Activated CD8-positive, alpha-beta T cell treated with anti-CD3 and anti-CD28 coated beads for 36 hours (primary cell): ENCODE results near the gene PNMA1. TPM values are rescaled to one million over a fixed set of nuclear protein-coding genes. Genes with fewer than 3 reads are reported as not detected.
A peak's percentile ranks its signal among the peaks of the same experiment; 100 is the strongest.

Source experiments
- ATAC-seq: fragments of 200-7000 bp; cut with Tn5 transposase; one replicate; pipeline ENCODE4 v1.10.0; 2021; ENCODE audit warnings: mild to moderate bottlenecking, moderate library complexity
- CTCF ChIA-PET: fragments of 350-600 bp; sonication (Branson Sonifier 250); formaldehyde crosslinking; loops from one replicate; lab custom pipeline; 2021; ENCODE audit warnings: antibody characterized with exemption; lab: Charles Lee
- POLR2A ChIA-PET: fragments of 350-600 bp; sonication (Branson Sonifier 250); formaldehyde crosslinking; loops from one replicate; lab custom pipeline; 2021; ENCODE audit warnings: antibody characterized with exemption; lab: Charles Lee
- DNase-seq: peaks from one replicate; pipeline ENCODE4 v3.0.0-alpha.2; 2020
- H3K27ac Mint-ChIP-seq: one replicate; pipeline ENCODE4 v1.8.0; 2021; ENCODE audit warnings: mild to moderate bottlenecking, mixed read lengths
- H3K27me3 Mint-ChIP-seq: one replicate; pipeline ENCODE4 v1.8.0; 2021; ENCODE audit warnings: mixed read lengths
- H3K36me3 Mint-ChIP-seq: one replicate; pipeline ENCODE4 v1.8.0; 2021; ENCODE audit warnings: low read depth, mixed read lengths
- H3K4me1 Mint-ChIP-seq: one replicate; pipeline ENCODE4 v1.8.0; 2021; ENCODE audit warnings: low read depth, mixed read lengths
- H3K4me3 Mint-ChIP-seq: one replicate; pipeline ENCODE4 v1.8.0; 2021; ENCODE audit warnings: mild to moderate bottlenecking, moderate library complexity, mixed read lengths
- H3K9me3 Mint-ChIP-seq: one replicate; pipeline ENCODE4 v1.8.0; 2021; ENCODE audit warnings: mixed read lengths
- intact Hi-C: fragments of 100-400 bp; cut with micrococcal nuclease; formaldehyde crosslinking; loops from one replicate; pipeline ENCODE4 v1.10.0; 2022
- total RNA-seq, 2 experiments: library from RNA; stranded (reverse); gene quantifications; one replicate each; pipeline ENCODE4 v1.2.3, GENCODE V29; 2021
- TF ChIP-seq, protein P1 (sequence below): fragments of 200-600 bp; IDR thresholded peaks from one replicate; pipeline ENCODE4 v1.8.0; 2022; ENCODE audit warnings: antibody characterized with exemption, mild to moderate bottlenecking

The PNMA1 gene
- total RNA-seq, 2 experiments from 2014 or later, result 22.9 to 24.1 TPM

- CTCF ChIA-PET, result interaction anchor here (1.1 to 13.2 kb wide), 8 partner anchors 9 to 65 kb away, joined by 3 to 143 read pairs (median 14); no protein-coding TSS in a partner anchor
- Mint-ChIP-seq H3K9me3 (no peaks in the 10 kb centered on the region), H3K4me3 (peak overlapping the region; percentile 87), H3K4me1 (peaks cover 72% of the 10 kb centered on the region), H3K27me3 (no peaks in the 10 kb centered on the region), H3K36me3 (peaks cover 37% of the 10 kb centered on the region), H3K27ac (peak overlapping the region; percentile 96)
- TF ChIP-seq, protein P1, sequence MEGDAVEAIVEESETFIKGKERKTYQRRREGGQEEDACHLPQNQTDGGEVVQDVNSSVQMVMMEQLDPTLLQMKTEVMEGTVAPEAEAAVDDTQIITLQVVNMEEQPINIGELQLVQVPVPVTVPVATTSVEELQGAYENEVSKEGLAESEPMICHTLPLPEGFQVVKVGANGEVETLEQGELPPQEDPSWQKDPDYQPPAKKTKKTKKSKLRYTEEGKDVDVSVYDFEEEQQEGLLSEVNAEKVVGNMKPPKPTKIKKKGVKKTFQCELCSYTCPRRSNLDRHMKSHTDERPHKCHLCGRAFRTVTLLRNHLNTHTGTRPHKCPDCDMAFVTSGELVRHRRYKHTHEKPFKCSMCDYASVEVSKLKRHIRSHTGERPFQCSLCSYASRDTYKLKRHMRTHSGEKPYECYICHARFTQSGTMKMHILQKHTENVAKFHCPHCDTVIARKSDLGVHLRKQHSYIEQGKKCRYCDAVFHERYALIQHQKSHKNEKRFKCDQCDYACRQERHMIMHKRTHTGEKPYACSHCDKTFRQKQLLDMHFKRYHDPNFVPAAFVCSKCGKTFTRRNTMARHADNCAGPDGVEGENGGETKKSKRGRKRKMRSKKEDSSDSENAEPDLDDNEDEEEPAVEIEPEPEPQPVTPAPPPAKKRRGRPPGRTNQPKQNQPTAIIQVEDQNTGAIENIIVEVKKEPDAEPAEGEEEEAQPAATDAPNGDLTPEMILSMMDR, result no peak
- intact Hi-C loops, result loop anchor here (2.0 kb wide), 1 partner anchor 24 kb away; no protein-coding TSS in a partner anchor
- ATAC-seq (peak; percentile 2), DNase-seq (no peak)
- POLR2A ChIA-PET, result interaction anchor here (0.6 to 14.8 kb wide), 9 partner anchors 10 to 269 kb away, joined by 3 to 512 read pairs (median 4); no protein-coding TSS in a partner anchor
These were observed 46.7 kb upstream of the PNMA1 start for GRCh38 chr14:73760598-73761586.

DNA sequence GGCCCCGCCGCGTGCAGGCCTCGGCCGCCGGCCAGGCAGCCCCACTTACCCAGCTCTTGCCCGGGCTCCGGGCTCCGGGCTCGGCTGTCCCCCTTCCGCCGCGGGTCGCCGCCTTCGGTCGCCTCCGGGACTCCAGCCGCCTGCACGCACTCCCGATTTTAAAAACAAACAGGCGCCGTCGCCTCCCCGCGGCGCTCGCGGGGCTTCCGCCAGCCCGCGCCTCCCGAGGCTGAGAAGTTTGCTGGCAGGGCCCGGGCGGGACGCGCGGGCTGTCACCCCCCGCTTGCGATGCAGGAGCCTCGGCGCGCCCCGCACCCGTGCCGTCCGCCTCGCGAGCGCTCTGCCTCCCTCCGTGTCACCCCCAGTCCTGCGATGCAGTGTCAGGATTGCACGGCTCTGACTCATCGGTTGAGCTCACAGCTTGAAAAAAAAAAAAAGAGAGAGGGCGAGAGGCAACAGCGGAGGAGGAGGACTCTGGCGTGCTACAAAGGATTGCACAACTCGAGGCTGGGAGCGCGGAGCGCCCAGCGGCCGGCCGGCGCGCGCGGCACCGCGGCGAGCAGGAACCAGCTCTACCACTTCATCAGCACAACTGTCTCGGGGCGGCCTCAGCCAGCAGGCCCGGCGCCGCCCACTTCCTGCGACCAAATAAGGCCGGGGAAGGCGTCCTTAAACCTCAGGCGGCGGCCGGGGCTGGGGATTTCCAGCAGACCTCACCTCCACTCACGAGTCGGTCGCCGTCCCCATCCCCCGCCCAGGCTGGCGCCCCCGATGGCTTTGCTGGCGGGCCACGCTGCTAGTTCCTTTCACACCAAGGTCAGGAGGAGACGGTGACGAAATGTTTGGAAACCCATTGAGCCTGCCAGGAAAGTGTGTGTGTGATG, 45.8 kb upstream of the PNMA1 start:
- ChIA-PET CTCF (interaction anchor here (1.1 to 13.2 kb wide), 10 partner anchors 8 to 66 kb away, joined by 3 to 143 read pairs (median 10); no protein-coding TSS in a partner anchor), POLR2A (interaction anchor here (0.6 to 14.8 kb wide), 16 partner anchors 9 to 270 kb away, joined by 3 to 512 read pairs (median 4); partner anchors contain the start of genes ACOT2, DNAL1 and PTGR2)
- DNase-seq (peak; percentile 99), ATAC-seq (peak; percentile 75)
- TF ChIP-seq, protein P1, result no peak
- peaks cover 43% of the 10 kb centered on the region for H3K36me3 Mint-ChIP-seq
- H3K27me3 Mint-ChIP-seq, result no peaks in the 10 kb centered on the region
- peak overlapping the region; percentile 96 for H3K27ac Mint-ChIP-seq
- H3K9me3 Mint-ChIP-seq, result no peaks in the 10 kb centered on the region
- peaks cover 72% of the 10 kb centered on the region for H3K4me1 Mint-ChIP-seq
- H3K4me3 Mint-ChIP-seq, result peak overlapping the region; percentile 87
- intact Hi-C loops, result loop anchor here (2.0 kb wide), 1 partner anchor 25 kb away; no protein-coding TSS in a partner anchor

- Mint-ChIP-seq H3K9me3 (no peaks in the 10 kb centered on the region), H3K4me3 (peak overlapping the region; percentile 89), H3K27me3 (no peaks in the 10 kb centered on the region), H3K4me1 (peaks cover 72% of the 10 kb centered on the region), H3K36me3 (peaks cover 43% of the 10 kb centered on the region), H3K27ac (peak overlapping the region; percentile 97)
- POLR2A ChIA-PET, result interaction anchor here (0.7 to 14.8 kb wide), 14 partner anchors 9 to 190 kb away, joined by 3 to 512 read pairs (median 4); partner anchors contain the start of genes ACOT2, DNAL1 and PTGR2
- CTCF ChIA-PET, result interaction anchor here (0.5 to 13.2 kb wide), 12 partner anchors 8 to 70 kb away, joined by 3 to 143 read pairs (median 8); no protein-coding TSS in a partner anchor
- ATAC-seq (no peak), DNase-seq (peak; percentile 51)
- intact Hi-C loops, result no loop called here
- TF ChIP-seq, protein P1, result no peak
These were observed 45.1 kb upstream of the PNMA1 start for GRCh38 chr14:73759183-73759713.

DNA sequence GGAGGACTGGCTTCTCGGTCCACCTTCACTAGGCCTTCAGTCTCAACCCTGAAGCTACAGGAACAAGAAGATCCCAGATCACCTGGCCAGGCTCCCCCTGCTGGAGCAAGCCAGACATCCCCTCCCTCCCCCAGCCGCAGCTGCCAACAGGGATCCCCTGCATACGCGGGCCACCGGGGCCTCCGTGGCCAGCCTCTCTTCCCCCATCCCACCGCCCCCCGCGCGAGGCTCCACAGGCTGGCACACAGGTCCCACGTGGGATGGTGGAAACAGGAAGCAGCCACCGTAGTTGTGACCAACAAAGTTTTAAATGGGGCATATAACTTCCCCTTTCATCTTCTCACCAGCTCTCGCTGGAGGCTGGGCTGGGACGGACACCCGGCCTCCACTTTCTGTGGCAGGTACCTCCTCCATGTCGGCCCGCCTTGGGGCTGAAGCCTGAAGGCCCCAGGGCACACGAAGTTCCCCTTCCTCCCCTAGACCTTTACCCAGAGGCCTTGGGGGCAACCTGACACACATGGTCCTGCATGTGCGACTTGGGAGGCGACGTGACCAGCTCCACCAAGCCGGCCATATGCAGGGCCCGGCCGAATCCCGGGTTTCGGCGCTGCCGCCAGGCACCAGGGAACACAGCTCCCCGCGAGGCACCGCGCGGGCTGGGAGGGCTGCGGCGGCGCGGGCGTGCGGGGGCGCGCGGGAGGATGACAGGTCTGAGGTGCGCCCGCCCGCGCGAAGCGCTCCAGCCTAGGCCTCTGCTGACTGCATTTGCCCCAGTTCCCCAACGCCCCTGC, 44.4 kb upstream of the PNMA1 start:
- Mint-ChIP-seq H3K27ac (peak overlapping the region; percentile 97), H3K36me3 (peaks cover 43% of the 10 kb centered on the region), H3K4me3 (peak overlapping the region; percentile 89), H3K9me3 (no peaks in the 10 kb centered on the region), H3K4me1 (peaks cover 74% of the 10 kb centered on the region), H3K27me3 (no peaks in the 10 kb centered on the region)
- ChIA-PET CTCF (interaction anchor here (0.5 to 13.2 kb wide), 21 partner anchors 7 to 188 kb away, joined by 3 to 143 read pairs (median 4); partner anchors contain the start of gene PTGR2), POLR2A (interaction anchor here (0.7 to 14.8 kb wide), 18 partner anchors 9 to 190 kb away, joined by 3 to 512 read pairs (median 3); partner anchors contain the start of genes ACOT2 and PTGR2)
- TF ChIP-seq, protein P1, result peak; percentile 67
- intact Hi-C loops, result no loop called here
- peak; percentile 6 for ATAC-seq
- peak; percentile 85 for DNase-seq
